Astrocyte of the cerebellum (primary cell): ENCODE measurements around the gene HSPA9.

Experiments
- DNase-seq: peaks from one replicate; pipeline ENCODE4 v3.0.0-alpha.2; 2011; ENCODE audit warnings: low read depth
- H3K4me3 ChIP-seq: 2 replicates; pipeline ENCODE4 v1.5.1; 2011; ENCODE audit warnings: mild to moderate bottlenecking, low read depth, low read length, moderate library complexity
- in situ Hi-C: cut with HindIII; loops from 2 replicates; pipeline ENCODE4 v1.10.0; 2017; ENCODE audit warnings: low sequenced_read_pairs
- TF ChIP-seq, protein P1 (sequence below): IDR thresholded peaks from 2 replicates; pipeline ENCODE4 v1.5.1; 2012; ENCODE audit warnings: low read length, low read depth, moderate library complexity, mild to moderate bottlenecking; ENCODE audit errors: missing control alignments

The HSPA9 gene

DNA sequence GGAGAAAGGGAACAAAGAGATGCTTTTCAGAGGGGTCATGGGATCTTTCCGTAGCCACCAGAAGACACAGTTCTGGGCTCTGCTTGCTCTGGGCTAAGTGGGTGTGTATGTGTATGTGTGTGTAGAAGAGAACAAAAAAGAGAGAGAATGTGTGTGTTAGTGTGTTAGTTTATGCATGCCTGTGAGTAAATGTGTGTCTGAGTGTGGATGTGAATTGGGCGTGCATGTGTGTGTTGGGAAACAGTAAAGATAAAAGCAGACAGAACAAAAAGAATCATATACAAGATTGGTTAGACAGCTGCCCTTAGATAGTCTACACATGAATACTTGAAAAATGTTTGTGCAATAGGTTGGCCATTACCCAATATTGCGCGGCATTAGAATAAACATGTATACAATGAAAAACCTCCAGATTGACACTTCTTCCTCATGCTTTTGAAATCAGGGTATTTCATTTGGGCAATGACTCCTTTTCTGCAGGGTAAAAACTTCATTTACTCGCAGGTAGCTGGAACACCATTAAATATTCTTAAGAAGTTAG lies 36.5 kb upstream of the HSPA9 start:
- in situ Hi-C loops, result no loop called here
- no peak for DNase-seq
- TF ChIP-seq, protein P1, sequence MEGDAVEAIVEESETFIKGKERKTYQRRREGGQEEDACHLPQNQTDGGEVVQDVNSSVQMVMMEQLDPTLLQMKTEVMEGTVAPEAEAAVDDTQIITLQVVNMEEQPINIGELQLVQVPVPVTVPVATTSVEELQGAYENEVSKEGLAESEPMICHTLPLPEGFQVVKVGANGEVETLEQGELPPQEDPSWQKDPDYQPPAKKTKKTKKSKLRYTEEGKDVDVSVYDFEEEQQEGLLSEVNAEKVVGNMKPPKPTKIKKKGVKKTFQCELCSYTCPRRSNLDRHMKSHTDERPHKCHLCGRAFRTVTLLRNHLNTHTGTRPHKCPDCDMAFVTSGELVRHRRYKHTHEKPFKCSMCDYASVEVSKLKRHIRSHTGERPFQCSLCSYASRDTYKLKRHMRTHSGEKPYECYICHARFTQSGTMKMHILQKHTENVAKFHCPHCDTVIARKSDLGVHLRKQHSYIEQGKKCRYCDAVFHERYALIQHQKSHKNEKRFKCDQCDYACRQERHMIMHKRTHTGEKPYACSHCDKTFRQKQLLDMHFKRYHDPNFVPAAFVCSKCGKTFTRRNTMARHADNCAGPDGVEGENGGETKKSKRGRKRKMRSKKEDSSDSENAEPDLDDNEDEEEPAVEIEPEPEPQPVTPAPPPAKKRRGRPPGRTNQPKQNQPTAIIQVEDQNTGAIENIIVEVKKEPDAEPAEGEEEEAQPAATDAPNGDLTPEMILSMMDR, result no peak
- H3K4me3 ChIP-seq, result peak overlapping the region; percentile 24

DNA sequence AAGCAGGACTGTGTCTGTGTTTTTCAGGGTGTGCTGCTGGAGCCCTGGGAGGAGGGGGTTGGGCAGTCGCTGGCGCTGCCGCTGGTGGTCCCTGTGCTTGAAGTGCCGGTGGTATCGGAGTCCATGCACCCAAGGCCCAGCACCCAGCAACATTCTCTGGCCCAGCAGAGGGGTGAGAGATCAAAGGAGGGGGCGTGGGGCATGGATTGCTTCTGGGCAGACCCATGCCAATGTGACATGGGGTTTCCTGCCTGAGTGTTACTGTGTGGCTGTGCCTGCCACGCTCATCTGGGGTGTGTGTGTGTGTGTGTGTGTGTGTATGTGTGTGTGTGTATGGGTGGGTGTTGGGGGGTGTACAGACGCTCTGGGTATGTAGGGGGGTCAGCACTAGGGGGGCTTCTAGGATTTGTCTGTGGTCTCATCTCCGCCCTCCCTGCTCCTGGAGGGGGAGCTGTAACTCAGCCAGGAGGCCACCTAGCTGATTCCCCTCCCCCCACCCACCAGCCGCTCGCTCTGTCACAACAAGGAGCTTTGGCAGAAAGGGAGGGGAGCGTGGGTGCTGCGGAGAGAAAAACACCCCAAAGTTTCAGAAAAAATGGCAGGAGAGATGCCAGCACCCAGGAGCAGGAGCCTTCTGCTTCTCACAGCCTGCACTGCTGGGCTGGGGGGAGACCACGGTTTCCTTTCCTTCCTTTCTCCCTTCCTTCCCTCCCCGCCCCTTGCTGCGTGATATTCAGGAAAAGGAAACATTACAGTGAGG lies 35.9 kb upstream of the HSPA9 start:
- DNase-seq, result no peak
- in situ Hi-C loops, result no loop called here
- TF ChIP-seq, protein P1, result no peak
- H3K4me3 ChIP-seq, result peak overlapping the region; percentile 24

DNA sequence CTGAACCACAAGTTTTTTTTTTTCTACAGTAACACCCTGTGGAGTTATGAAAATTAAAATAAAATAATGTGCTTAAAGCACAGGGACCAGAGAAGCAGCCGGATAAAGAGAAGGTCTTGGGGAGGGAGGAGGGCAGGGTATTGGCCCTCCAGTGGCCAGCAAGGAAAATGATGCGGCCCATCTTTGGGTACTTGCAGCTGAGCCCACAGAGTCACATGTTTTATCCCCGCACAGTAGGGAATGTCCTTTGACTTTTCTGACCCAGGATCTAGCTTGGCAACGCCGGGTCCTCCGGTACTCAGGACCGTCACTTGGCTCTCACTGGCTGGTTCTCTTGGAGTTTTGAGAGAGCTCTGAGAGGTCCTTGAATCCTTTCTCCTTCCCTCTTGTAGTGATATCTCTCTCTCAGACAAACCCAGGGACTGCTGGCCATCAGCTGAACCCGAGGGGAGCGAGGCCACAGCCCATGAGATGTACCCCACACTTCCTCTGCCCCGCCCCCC lies 35.3 kb upstream of the HSPA9 start:
- TF ChIP-seq, protein P1, result peak; percentile 45
- no peak overlapping the region for H3K4me3 ChIP-seq
- in situ Hi-C loops, result no loop called here
- DNase-seq, result no peak

DNA sequence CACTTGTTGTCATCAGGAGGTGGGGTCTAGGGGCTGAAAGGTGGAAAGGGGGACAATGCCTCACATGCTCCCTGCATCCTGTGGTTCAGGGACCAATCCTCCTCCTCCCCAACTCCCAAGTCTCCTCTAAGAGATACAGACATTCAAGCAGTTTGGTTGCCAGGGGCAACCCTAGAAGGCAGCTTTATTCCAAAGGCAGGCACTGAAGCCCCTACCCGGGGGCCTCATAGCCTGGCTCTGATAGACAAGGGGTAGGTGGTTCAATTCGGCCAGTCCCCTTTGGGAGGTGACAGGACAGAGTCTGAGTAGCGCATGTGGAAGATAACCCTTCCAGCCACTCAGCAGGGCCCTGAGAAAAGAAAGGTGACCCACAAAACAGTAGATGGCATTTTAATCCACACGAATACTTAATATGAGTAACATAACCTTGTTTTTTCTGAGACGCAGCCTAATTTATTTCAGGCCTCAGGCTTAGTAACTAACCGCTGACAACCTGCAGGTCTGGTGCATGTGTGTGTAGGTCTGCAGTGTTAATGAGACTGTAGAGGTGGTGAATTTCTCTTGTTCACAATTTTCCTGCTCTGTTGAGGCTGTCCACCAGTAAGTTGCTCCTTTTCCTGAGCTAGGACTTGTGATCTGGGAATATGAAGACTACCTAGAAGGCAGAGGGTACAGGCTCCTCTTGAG lies 31.3 kb upstream of the HSPA9 start:
- in situ Hi-C loops, result no loop called here
- H3K4me3 ChIP-seq, result no peak overlapping the region
- DNase-seq, result no peak
- TF ChIP-seq, protein P1, result no peak

DNA sequence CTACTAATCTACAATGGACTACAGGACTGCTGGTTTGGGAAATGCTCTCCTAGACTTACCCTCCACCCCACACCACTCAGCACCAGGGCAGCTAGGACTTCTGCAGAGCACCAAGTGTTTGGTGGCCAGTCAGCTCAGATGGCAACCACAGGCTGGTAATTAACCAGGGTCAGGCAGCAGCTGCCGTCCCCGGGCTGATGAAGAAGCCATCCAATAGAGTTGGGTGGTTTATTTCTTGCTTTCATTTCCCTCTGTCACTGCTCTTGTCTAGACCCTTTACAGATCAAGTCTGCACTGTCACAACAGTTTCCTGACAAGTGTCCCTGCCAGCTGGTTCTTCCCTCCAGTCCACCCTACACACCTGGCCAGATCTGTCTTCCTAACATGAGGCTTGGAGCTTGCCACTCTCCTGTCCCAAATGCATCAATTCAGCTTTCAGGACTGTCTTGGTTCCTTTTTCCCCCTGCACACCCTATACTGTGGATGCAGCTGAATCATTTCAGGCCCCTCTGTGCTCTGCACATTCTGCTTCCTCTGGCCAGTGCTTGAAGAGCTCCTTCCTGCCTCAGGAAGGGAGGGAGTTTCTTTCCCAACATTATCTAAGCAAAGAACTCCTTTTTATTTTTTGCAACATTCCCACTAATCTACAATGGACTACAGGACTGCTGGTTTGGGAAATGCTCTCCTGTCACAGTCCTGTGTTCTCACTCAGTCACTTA lies 30.2 kb upstream of the HSPA9 start:
- in situ Hi-C loops, result no loop called here
- DNase-seq, result no peak
- TF ChIP-seq, protein P1, result no peak
- no peak overlapping the region for H3K4me3 ChIP-seq

DNA sequence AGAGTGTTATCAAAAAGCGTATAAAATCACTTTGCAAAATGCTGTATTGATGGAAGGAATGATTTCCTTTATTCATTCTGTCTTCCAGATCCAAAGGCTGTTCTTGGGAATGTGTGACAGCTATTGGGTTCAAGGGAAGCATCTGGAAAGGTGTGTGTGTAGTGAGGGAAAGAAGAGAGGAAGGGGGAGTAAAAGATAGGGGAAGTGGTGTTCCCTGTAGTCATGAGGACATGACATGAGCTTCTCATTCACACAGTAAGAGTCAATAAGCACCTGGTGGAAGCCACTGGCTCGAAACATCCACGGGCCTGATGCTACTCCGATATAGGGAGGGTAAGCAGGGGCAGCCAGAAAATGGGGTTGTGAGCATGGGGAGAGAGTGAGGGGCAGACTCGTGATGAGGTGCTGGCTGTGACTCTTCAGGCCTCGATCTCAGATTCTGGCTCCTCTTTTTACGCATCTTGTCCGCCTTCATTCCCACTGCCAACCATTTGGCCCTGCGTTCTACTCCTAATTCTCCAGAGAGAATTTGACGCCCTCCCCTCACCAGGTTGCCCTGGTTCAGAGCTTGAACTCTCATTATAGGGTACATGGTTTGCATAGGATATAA lies 29.1 kb upstream of the HSPA9 start:
- no peak overlapping the region for H3K4me3 ChIP-seq
- TF ChIP-seq, protein P1, result no peak
- in situ Hi-C loops, result no loop called here
- no peak for DNase-seq
